ENCODE results near the gene MS4A10. TPM values are rescaled to one million over a fixed set of nuclear protein-coding genes. Genes with fewer than 3 reads are reported as not detected.
A peak's percentile ranks its signal among the peaks of the same experiment; 100 is the strongest.

MS4A10 gene
- total and polyA plus RNA-seq, 9 of the 15 experiments (the other 6 are each of a cell fraction or from before 2014, with no cell fraction given), result not detected

DNA sequence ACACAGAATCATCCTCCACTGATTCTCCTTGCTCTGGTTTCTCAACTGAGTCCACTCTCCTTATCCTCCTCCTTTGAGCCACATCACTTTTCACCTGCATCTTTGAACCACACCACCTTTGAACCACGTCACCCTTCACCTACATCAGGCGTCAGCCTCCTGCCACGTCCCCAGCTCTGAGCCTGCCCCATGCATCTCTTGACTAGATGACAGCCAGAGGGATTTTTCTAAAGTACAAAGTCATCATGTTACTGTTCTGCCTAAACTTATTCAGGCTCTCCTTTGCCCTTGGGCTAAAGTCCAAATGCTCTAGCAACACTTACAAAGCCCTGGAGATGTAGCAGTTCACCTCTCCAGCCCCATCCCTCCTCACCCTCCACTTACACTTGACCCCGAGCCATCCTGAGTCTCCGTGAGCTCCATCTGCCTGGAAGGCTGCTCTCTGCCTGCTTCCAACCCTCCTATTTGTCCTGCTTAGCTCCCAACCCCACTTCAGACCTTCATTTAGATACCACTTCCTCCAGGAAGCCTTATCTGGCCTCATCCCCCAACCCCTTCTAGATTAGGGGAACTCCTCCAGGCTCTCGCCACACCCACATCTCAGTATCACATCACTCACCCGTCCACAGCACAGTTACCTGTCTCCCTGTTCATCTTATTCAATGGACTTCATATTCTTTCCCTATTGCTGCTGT, 3.7 kb upstream of the MS4A10 start:
- Histone ChIP-seq H3K4me1 (replicated peaks in 1 of 2; ENCODE audit: control insufficient read depth in 2 of 2, insufficient read depth in 2 of 2, low read length in 2 of 2) (peaks cover 2% of the 10 kb centered on the region in 2 experiments; a peak in 2 of 5 replicates), H3K36me3 (ENCODE audit: control insufficient read depth, insufficient read depth, low read length) (no peaks in the 10 kb centered on the region), H3K4me3 (no peak overlapping the region), H3K27ac (ENCODE audit: extremely low read depth, low read depth, low read length) (no peak overlapping the region), H3K9ac (ENCODE audit: insufficient read depth in 1 of 2, low read depth in 2 of 2, low read length in 2 of 2) (no peak overlapping the region), H3K9me3 (replicated peaks; ENCODE audit: control insufficient read depth, insufficient read depth, low read depth, low read length) (no peaks in the 10 kb centered on the region), H2AFZ (ENCODE audit: low read depth, low read length) (no peak overlapping the region), H3K9me1 (ENCODE audit: control insufficient read depth, insufficient read depth, low read length) (no peaks in the 10 kb centered on the region), H3K4me2 (ENCODE audit: insufficient read depth, low read length) (no peak overlapping the region), H3K79me2 (ENCODE audit: control insufficient read depth, insufficient read depth, low read length) (no peaks in the 10 kb centered on the region), H3K27me3 (ENCODE audit: control insufficient read depth in 2 of 2, insufficient read depth in 2 of 2, low read length in 2 of 2) (peaks cover 0 to 9% of the 10 kb centered on the region in 2 experiments; a peak in 2 of 5 replicates), H4K20me1 (replicated peaks; ENCODE audit: control insufficient read depth, insufficient read depth, low read length) (no peaks in the 10 kb centered on the region)
- DNase-seq (ENCODE audit: extremely low read depth in 1 of 4, low spot score in 3 of 4), result no peak
- intact Hi-C loops (cut with micrococcal nuclease) (no loop called here), in situ Hi-C loops (cut with MboI) (no loop called here)
- CTCF ChIA-PET (ENCODE audit: low intra/inter-chr PET ratio), result no interaction called here
- POLR2A ChIA-PET, result interaction anchor here (0.6 kb wide), 2 partner anchors 25 to 637 kb away, joined by 3 read pairs; partner anchors contain the start of gene MS4A15
- TF ChIP-seq ZFP36 (IDR thresholded peaks at IDR 0.05; ENCODE audit: low read depth, low read length, partially characterized antibody) (peak; percentile 43), HNRNPL (IDR thresholded peaks at IDR 0.05; ENCODE audit: low read depth, low read length) (no peak)
- BruUV-seq (replicated peaks), result no TSS peak
- WGBS (ENCODE audit: insufficient coverage, low coverage, missing lambda C conversion rate), result 0% methylated on average over 7 of the region's 7 CpGs
- no peak; the same call in 2 of the 3 replicates for ATAC-seq
- no peak for FAIRE-seq

DNA sequence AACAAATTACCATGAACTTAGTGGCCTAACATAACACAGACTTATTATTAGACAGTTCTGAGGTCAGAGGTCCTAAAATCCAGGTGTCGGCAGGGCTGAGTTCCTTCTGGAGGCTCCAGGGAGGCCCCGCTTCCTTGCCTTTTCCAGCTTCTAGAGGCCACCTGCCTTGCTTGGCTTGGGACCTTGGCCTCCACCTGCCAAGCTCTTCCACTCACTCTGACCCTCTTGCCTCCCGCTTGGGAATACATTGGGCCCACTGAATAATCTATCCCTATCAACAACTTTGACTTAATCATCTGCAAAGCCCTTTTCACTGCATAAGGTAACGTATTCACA, 3.2 kb upstream of the MS4A10 start:
- H3K4me1 ChIP-seq (replicated peaks in 1 of 2; ENCODE audit: control insufficient read depth in 2 of 2, insufficient read depth in 2 of 2, low read length in 2 of 2), result peaks cover 2% of the 10 kb centered on the region in 2 experiments; a peak in 2 of 5 replicates
- no peak overlapping the region for H3K4me2 ChIP-seq (ENCODE audit: insufficient read depth, low read length)
- no peak overlapping the region for H2AFZ ChIP-seq (ENCODE audit: low read depth, low read length)
- WGBS (ENCODE audit: insufficient coverage, low coverage, missing lambda C conversion rate), result 3% methylated on average over 4 of the region's 4 CpGs
- in situ Hi-C loops (cut with MboI), result no loop called here
- FAIRE-seq, result no peak
- H3K9ac ChIP-seq (ENCODE audit: insufficient read depth in 1 of 2, low read depth in 2 of 2, low read length in 2 of 2), result no peak overlapping the region
- no peaks in the 10 kb centered on the region for H3K79me2 ChIP-seq (ENCODE audit: control insufficient read depth, insufficient read depth, low read length)
- no peak for DNase-seq (ENCODE audit: extremely low read depth in 1 of 4, low spot score in 3 of 4)
- no peaks in the 10 kb centered on the region for H3K9me1 ChIP-seq (ENCODE audit: control insufficient read depth, insufficient read depth, low read length)
- no peaks in the 10 kb centered on the region for H3K36me3 ChIP-seq (ENCODE audit: control insufficient read depth, insufficient read depth, low read length)
- no peak overlapping the region for H3K27ac ChIP-seq (ENCODE audit: extremely low read depth, low read depth, low read length)
- H3K9me3 ChIP-seq (replicated peaks; ENCODE audit: control insufficient read depth, insufficient read depth, low read depth, low read length), result no peaks in the 10 kb centered on the region
- H4K20me1 ChIP-seq (replicated peaks; ENCODE audit: control insufficient read depth, insufficient read depth, low read length), result no peaks in the 10 kb centered on the region
- no peak overlapping the region for H3K4me3 ChIP-seq
- peaks cover 0 to 14% of the 10 kb centered on the region in 2 experiments; a peak in 2 of 5 replicates for H3K27me3 ChIP-seq (ENCODE audit: control insufficient read depth in 2 of 2, insufficient read depth in 2 of 2, low read length in 2 of 2)
- CTCF ChIA-PET (ENCODE audit: low intra/inter-chr PET ratio), result no interaction called here
- POLR2A ChIA-PET, result interaction anchor here (0.6 kb wide), 2 partner anchors 25 to 39 kb away, joined by 3 to 4 read pairs; partner anchors contain the start of gene MS4A15
- BruUV-seq (replicated peaks), result no TSS peak
- intact Hi-C loops (cut with micrococcal nuclease), result no loop called here
- no peak for ATAC-seq
- TF ChIP-seq BCL6 (CRISPR knock-in tag; IDR thresholded peaks at IDR 0.05), result no peak
- no peak for TF ChIP-seq HIVEP1 (CRISPR knock-in tag; IDR thresholded peaks at IDR 0.05)
- TF ChIP-seq, protein P1, sequence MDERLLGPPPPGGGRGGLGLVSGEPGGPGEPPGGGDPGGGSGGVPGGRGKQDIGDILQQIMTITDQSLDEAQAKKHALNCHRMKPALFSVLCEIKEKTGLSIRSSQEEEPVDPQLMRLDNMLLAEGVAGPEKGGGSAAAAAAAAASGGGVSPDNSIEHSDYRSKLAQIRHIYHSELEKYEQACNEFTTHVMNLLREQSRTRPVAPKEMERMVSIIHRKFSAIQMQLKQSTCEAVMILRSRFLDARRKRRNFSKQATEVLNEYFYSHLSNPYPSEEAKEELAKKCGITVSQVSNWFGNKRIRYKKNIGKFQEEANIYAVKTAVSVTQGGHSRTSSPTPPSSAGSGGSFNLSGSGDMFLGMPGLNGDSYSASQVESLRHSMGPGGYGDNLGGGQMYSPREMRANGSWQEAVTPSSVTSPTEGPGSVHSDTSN (CRISPR knock-in tag; IDR thresholded peaks at IDR 0.05; ENCODE audit: low read depth), result no peak
- TF ChIP-seq, protein P1 (tag; conservative IDR thresholded peaks at IDR 0.05; ENCODE audit: low read depth), result no peak
- TF ChIP-seq BCLAF1 (IDR thresholded peaks at IDR 0.05; ENCODE audit: borderline replicate concordance in 1 of 2, control insufficient read depth in 1 of 2, low read depth in 2 of 2, low read length in 1 of 2), result no peak
- TF ChIP-seq KDM2B (CRISPR knock-in tag; IDR thresholded peaks at IDR 0.05), result no peak
- TF ChIP-seq RCOR1 (IDR thresholded peaks at IDR 0.05; ENCODE audit: borderline replicate concordance in 1 of 2, low read depth in 2 of 2, low read length in 2 of 2), result no peak
